ENCODE data around the gene CEACAM19.
"Not testable (repeated sequence)": the region's sequence is repeated elsewhere in the genome, so short reads cannot be mapped to it uniquely, and the experiment has no call there.

CEACAM19 gene

DNA sequence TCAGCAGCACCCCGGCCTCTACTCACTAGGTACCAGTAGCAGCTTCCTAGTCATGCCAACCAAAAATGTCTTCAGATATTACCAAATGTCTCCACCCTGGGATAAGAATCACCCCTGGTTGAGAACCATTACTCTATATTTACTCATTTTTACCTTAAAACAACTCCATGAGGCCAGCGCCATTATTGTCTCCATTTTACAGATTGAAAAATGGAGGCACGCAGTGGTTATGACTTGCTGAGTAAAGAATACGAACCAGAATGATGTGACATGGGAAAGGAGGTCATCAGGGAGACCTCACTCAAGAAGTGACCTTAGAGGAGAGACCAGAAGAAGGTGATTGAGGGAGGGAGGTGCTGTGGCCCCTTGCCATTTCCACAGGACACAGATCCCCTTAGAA, 2.2 kb downstream of the CEACAM19 start:
- no peak for DNase-seq (ENCODE audit: low read depth, low spot score)

DNA sequence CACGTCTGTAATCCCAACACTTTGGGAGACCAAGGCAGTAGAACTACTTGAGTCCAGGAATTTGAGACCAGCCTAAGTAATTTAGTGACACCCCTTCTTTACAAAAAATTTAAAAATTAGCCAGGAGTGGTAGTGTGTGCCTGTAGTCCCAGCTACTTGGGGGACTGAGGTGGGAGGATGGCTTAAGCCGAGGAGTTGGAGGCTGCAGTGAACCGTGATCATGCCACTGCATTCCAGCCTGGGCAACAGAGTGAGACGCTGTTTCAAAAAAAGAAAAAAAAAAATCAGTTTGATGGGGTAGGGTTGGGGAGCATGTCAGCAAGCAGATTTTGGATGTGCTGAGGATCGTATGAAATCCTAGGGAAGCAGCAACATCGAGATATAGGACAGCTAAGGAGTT, 4.2 kb downstream of the CEACAM19 start:
- no peak for DNase-seq (ENCODE audit: low read depth, low spot score)

DNA sequence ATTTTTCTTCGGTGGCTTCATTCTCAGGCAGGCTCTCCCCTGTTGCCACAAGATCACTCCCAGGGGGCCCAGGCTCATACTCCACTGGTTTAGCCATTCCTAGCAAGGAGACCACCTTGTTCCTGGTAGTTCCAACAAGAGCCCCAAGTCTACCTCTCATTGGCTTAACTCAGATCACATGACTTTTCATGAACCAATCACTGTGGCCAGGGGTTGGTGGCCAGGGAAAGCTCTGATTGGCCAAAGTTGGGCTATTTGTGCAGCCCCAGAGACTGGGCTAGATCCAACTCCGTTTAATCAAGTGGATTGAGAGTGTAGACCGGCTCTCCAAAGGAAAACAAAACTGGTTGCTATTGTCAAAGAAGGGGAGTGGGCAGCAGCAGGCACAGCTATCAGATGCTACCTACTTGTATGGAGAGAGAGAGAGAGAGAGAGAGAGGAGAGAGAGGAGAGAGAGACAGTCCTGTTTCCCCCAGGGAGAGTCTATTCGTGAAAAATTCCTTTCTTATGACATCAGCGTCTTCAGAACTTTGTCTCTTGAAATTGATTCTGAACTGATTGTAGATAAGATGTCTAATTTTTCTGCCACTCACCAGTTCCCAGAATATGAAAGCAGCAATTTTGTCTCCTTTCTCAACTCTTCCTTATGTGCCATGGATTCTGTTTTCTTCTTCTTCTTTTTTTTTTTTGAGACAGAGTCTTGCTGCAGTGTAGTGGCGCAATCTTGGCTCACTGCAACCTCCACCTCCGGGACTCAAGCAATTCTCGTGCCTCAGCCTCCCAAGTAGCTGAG, 5.9 kb downstream of the CEACAM19 start:
- DNase-seq (ENCODE audit: low read depth, low spot score), result peak; percentile 82

DNA sequence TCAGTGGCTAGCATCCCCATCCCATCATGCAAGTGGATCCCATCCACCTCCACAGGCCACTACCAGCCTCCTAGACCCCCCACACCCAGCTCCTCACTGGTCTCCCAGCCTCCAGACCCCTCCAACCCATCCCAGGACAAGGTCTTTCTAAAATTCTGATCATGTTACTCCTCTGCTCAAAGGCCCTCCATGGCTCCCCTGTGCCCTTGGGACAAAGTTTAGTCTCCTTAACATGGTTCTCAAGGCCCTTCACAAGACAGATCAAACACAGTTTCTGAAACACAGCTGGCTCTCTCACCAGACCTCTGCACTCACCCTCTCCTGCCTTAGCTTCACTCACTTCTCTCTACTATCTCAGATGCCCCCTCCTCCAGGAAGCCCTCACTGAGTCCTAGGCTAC, 9.3 kb downstream of the CEACAM19 start:
- DNase-seq (ENCODE audit: low read depth, low spot score), result no peak

DNA sequence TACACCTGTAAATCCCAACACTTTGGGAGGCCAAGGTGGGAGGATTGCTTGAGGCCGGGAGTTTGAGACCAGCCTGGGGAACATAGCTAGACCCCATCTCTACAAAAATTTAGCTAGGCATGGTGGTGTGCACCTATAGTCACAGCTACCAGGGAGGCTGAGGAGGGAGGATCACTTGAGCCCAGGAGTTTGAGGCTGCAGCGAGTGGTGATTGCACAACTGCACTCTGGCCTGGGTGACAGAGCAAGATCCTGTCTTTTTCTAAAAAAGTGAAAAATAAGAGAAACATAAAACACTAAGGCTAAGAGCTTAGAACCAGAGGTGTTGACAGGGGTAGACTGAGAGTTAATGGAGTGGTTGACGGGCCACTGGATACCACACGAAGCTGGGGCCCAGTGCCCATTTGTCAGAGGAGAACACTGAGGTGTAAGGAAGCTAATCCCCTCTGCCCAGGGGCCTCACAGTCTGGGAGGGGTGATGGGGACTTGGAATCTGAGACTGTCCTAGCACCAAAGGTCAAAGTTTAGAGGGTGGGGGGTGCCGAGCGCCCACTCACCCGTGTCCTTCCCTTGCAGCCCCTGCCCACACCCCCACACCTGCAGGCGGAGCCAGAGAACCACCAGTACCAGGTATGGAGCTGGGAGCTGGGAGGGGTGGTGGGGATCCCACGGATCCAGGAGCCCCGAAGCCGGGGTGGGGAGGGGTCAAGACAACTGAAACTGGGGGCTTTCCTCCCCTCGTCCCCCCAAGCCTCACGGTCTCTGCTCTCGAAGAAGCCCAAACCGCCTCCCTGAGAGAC, 10.9 kb downstream of the CEACAM19 start:
- no peak for DNase-seq (ENCODE audit: low read depth, low spot score)

DNA sequence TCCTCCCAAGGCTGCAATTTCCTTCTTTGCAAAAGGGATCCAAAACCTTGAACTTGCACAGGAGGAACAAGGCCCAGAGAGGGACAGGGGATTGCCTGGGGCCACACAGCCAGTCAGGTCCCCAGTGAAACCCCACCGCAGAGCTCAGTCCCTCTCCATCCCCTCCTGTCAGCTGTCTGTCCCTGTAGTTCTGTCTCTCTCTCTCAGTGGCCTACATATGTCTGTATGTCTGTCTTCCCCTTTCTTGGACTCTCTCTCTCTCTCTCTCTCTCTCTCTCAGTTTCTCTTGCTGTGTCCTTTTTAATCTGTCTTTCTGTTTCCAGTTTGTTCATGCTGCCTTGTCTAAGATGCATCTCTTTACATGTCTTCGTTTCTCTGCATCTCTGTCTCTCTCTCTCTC, 11.5 kb downstream of the CEACAM19 start:
- no peak for DNase-seq (ENCODE audit: low read depth, low spot score)

DNA sequence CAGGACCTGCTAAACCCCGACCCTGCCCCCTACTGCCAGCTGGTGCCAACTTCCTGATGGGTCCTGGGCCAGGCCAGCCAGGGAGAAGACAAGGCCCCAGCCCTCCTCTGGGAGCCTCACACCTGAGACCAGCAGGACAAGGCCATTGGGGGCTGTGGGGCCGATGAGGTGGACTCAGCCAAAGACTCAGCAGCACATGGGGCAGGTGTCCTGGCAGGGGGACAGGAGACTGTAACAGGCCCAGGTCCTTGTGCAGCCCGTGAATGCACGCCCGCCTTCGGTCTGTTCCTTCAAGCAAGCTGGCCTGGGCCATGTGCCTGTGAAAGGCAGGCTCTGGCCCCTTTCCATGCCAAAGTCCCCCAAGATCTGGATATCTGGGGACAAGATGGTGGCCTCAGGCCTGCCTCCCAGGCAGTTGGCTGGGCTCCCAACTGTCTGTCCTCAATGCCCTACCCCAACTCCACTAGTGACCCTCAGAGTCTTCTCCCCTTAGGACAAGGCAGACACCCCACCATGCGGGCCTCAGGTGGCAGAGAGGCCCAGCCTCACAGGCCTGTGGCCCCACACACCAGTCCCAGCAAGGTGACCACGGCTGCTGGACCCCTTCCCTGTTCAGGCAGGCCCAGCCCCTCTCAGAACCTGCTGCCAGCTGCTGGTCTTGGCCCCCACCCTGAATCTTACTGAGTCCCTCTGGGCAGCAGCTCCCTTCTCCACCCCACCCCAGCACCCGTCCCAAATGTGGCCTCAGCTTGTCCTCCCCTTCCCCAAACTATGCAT, 12.3 kb downstream of the CEACAM19 start:
- no peak for DNase-seq (ENCODE audit: low read depth, low spot score)

DNA sequence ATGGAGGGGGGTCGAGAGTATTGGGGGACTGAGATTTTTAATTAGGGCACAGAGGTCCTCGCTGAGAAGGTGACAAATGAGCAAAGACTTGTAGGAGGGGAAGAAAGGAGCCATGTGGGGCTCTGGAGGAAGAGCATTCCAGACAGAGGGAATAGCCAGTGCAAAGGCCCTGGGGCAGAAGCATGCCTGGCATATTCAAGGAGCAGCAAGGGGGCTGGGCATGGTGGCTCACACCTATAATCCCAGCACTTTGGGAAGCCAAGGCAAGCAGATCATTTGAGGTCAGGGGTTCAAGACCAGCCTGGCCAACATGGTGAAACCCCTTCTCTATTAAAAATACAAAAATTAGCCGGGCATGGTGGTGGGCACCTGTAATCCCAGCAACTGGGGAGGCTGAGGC, 13.1 kb downstream of the CEACAM19 start:
- DNase-seq (ENCODE audit: low read depth, low spot score), result not testable (repeated sequence)

DNA sequence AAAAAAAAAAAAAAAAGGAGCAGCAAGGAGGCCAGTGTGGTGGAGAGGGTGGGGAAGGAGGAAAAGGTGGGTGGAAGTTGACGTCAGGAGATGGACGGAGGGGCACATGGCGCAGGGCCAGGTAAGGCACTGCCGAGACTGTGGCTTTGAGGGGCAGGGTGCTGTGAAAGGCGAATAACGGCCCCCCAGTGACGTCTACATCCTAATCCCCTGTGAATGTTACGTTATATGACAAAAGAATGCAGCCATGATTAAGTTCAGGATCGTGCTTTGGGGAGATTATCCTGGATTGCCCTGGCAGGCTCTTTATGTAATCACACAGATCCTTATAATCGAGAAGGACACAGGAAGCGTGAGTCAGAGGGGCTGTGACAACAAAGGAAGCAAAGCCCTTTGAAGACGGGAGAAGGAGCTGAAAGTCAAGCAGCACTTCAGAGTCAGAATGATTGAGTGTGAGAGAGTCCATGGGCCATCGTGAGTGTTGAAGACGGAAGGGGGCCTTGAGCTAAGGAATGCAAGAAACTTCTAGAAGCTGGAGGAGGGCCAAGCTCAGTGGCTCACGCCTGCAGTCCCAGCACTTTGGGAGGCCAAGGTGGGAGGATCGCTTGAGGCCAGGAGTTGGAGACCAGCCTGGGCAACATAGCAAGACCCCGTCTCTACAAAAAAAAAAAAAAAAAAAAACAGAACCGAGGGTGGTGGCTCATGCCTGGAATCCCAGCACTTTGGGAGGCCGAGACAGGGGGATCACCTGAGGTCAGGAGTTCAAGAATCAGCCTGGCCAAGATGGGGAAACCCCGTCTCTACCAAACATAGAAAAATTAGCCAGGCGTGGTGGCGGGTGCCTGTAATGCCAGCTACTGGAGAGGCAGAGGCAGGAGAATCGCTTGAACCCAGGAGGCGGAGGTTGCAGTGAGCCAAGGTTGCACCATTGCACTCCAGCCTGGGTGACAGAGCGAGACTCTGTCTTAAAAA, 13.9 kb downstream of the CEACAM19 start:
- DNase-seq (ENCODE audit: low read depth, low spot score), result peak; percentile 83

DNA sequence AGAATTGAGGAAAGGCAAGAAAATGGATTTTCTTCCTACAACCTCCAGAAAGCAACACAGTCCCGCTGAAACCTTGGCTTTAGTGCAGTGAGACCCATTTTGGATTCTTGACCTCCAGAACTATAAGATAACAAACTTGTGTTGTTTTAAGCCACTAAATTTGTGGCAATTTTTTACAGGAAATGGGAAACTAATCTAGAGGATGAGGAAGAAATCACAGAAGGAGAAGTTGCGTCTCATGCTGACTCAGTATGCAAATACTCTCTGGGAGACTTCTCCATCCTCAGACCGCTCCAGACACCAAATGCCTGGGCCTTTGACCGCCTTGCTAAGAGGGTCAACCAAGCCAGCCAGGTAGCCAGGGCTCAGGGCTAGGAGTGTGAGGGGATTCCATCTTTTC, 14.6 kb downstream of the CEACAM19 start:
- no peak for DNase-seq (ENCODE audit: low read depth, low spot score)

DNA sequence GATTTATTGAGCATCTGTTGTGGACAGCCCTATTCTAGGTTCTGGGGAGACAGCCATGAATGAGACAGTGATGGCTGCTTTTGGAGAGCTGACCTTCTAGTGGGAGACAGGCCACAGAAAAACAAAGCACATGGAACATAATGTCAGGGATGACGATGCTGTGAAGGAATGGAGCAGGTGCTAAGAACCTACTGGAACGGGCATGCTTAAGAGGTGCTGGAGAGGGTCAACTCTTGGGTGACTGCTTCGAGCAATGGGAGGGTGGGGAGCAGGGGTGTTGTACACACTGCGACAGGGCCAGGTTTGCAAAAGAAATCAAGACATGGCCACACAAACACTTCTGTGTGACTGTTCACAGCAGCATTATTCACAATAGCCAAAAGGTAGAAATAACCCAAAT, 15.6 kb downstream of the CEACAM19 start:
- no peak for DNase-seq (ENCODE audit: low read depth, low spot score)

DNA sequence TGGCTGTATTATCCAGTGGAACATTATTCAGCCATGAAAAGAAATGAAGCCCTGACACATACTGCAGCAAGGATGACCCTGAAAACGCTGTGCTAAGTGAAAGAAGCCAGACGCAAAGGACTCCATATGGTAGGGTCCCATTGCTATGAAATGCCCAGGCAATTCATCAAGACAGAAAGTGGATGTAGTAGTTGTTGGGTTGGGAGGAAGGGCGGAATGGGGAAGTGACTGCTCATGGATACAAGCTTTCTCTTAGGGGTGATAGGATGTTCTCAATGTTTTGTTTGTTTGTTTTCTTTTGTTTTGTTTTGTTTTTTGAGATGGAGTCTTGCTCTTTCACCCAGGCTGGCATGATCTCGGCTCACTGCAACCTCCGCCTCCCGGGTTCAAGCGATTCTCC, 16.6 kb downstream of the CEACAM19 start:
- no peak for DNase-seq (ENCODE audit: low read depth, low spot score)

DNA sequence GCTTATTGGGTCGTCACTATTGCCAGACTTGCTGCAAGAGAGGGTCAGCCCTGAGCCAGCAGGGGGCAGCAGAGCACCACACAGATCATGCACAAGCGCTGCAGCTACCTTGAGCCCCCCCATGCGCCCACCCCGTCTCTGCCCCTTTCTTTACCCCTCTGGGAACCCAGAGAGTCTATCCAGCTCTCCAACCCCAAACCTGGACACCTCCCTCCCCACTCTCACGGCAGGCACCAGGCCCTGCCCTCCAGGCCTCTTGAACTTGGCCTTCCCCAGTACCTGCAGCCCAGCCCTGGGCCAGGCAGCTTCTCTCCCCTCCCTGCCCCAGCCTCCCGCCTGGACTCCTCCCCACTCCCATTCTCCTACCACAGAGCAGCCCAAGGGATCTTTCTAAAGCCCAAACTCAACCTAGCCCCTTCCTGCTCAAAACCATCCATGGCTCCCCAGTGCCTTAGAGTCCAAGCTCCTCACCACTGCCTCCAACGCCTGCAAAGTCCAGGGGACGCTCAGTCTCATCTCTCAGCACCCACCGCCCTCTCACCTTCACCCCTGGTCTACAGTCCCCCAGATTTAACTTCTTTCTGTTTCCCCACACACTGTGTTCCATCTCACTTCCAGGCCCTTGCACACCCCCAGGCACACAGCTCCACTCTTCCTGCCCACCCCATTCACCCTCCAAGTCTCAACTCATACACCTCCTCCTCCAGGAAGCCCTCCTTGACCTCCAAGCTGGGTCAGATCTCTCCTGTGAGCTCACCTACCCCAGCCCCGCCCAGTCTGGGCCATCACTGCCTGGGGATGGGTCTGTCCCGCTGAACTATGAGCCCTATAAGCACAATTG, 18.2 kb downstream of the CEACAM19 start:
- DNase-seq (ENCODE audit: low read depth, low spot score), result peak; percentile 84

DNA sequence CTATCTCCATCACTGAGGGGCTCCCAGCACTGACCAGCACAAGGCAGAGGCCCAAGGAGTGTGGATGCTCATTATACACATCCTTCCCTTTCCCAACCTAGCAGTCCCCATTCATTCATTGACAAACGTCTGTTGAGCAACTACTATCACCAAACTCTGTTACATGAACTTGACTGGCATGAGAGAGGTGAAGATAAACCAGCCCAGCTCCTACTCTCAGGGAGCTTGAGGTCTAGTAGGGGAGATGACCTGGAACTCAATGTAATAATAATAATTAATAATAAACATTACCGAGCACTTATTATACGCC, 18.8 kb downstream of the CEACAM19 start:
- DNase-seq (ENCODE audit: low read depth, low spot score), result no peak

DNA sequence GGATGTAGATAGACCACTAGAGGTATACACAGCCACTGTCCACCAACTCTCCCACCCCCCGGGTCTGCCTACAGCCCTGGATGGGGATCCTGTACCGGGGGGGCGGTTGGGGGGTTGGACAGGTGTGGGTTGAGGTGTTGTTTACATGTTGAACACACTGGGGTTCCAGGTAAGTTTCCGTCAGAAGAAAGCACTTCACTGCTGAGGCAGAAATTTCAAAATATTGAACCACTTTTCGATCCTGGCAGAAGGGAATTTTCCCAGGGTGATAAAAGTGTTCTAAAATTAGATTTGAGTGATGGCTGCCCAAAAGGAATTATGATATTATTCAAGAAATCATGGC, 21.1 kb downstream of the CEACAM19 start:
- no peak for DNase-seq (ENCODE audit: low read depth, low spot score)

DNA sequence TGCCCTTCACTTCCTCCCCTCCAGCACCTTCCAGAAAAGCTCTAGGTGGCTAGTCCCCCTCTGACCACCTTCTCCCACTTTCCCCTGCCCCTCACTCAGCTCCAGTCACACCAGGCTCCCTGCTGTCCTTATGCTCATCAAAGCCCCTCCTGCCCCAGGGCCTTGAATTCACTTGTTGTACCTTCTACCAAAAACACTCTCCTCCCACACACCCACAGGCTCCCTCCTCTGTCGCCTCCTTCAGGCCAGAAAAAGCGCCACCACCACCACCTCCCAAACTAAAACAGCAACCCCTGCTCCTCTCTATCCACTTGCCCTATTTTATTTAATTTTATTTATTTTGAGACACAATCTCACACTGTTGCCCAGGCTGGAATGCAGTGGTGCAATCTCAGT, 22.9 kb downstream of the CEACAM19 start:
- peak; percentile 50 for DNase-seq (ENCODE audit: low read depth, low spot score)

DNA sequence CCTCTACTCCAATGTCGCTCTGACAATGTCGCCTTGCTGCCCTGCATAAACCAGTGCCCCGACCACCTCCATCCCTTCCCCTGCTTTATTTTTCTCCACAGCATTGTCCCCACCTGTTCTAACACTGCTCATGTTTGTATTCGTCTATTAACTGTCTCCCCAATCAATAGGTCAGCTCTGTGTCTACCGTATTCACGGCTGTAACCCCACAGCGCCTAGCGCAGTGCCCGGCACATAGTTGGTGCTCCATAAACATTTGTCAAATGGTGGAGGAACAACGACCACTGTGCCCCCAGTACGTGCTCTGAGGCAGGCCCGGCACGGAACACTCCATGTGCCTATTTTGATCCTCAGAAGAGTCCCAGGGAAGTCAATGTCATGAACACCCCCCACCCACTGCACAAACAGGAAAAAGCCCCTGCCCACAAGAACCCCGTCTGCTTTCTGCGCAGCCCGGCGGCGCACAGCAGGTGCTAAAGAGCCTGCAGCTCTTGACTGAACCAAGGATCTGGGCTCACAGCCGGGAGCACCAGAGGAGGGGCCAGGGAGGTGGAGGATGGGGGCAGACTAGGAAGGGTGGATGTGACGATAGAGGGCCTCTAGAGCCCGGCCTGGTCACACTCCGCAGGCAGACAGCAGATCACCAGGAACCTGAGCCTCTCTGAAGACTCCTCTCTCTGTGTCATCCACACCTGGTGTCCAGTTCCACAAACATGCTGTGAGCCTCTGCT, 25.8 kb downstream of the CEACAM19 start:
- peak; percentile 62 for DNase-seq (ENCODE audit: low read depth, low spot score)

DNA sequence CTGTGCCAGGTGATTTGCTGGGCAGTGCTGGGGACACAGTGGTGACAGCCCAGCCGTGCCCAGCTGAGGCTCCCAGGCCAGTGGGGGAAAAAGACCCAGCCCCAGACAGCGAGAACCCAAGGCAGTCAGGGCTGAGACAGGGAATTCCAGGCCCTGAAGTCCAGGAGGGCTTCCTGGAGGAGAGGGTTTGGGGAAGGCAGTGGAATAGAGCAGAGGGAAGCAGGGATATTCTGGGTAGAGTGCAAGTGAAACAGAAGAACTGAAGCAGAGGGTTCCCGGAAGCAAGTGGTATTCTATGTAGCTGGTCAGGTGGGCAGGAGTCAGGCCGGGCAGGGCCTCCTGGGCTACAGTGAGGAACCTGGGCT, 26.4 kb downstream of the CEACAM19 start:
- DNase-seq (ENCODE audit: low read depth, low spot score), result no peak

DNA sequence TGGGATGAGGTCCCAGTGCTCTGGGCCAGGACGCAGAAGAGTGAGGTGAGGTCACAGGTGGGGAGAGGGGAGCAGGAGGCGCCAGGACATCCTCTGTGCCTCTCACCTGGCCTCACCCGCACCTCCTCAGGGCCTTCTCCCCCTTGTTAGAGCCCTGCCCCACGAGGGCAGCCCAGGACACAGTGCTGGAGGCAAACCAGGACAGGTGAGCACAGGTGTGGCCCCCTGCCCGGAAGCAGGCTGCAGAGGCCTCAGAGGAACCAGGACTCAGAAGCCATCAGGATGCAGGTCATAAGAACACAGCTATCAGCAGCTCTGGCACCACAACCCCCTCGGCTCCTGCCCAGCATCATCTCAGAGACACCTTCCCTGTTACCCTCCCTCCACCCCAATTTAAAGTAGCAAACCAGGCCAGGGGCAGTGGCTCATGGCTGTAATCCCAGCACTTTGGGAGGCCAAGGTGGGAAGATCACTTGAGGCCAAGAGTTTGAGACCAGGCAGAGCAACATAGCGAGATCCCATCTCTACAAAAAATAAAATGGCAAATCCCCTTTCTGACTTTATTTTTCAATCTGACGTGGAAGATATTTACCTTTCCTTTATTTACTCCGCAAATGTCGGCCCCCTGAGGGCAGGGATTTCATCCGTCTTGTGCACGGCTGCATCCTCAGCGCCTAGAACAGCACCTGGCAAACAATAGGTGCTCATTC, 27.4 kb downstream of the CEACAM19 start, which contains the start of gene CEACAM16:
CEACAM16 (plus strand) TSS at position 660 of the 710 bp plus-strand sequence. CDS start 2,306 bp downstream, outside the sequence.
- no peak for DNase-seq (ENCODE audit: low read depth, low spot score)

Measured in ELF-1 (cell line).